ENCODE measurements around the gene IMMP1L.

Gene IMMP1L

DNA sequence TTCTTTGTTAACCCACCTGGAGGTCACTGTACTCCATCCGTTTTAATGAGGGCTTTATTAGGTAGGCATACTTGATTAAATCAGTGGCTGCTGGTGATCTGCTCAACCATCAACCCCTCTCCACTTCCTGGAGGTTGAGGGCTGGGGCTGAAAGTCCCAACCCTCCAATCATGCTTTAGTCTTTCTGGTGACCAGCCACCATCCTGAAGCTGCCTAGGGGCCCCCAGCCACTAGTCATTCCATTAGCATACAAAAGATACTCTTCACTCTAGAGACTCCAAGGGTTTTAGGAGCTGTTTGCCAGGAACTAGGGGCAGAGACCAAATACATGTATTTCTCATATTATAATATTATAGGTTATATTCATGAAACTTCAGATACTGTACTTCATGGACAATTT, 126.3 kb downstream of the IMMP1L start:
- no peak for DNase-seq

All from NCI-H82 (cell line).